Myocyte (in vitro differentiated cells): ENCODE measurements around the gene STEAP4. TPM values are rescaled to one million over a fixed set of nuclear protein-coding genes. Genes with fewer than 3 reads are reported as not detected.

Source experiments
- DNase-seq: peaks from one replicate; pipeline ENCODE4 v3.0.0-alpha.2; 2012; ENCODE audit warnings: low read depth
- total RNA-seq: library from RNA; depleted of rRNA; stranded (reverse); fragments of >200 nt; gene quantifications from 2 replicates; pipeline ENCODE4 v1.2.3, GENCODE V29; 2014

Gene STEAP4
- total RNA-seq, 1 donor from 2014 or later = 0.11 TPM

GRCh38 chr7:88223265-88223664 lies 83.4 kb downstream of the STEAP4 start:
- no peak for DNase-seq

Other genes with a start within 250 kb of the STEAP4 start
- 42.2 and 49.4 TPM in 2 replicates for gene SRI, start 86.9 kb downstream of the STEAP4 start, total RNA-seq